SH-SY5Y (cell line): ENCODE data around the gene ANKRD11.

ENCODE experiments used
- GATA2 ChIP-seq: IDR thresholded peaks from 2 replicates; pipeline ENCODE4 v1.6.1; 2011; ENCODE audit warnings: mild to moderate bottlenecking, low read depth, low read length
- GATA3 ChIP-seq: IDR thresholded peaks from 2 replicates; pipeline ENCODE4 v1.6.1; 2011; ENCODE audit warnings: low read depth, mild to moderate bottlenecking, low read length, moderate library complexity

GRCh38 chr16:89335803-89336485 is 154.4 kb downstream of the ANKRD11 start:
- TF ChIP-seq GATA2 (no peak), GATA3 (no peak)
